ENCODE measurements around the gene TOMM7. TPM values are rescaled to one million over a fixed set of nuclear protein-coding genes. Genes with fewer than 3 reads are reported as not detected.
A peak's percentile ranks its signal among the peaks of the same experiment; 100 is the strongest.

Gene TOMM7
- total RNA-seq, 2 experiments from 2014 or later, result 206 to 240 TPM

GRCh38 chr7:22786290-22786932, 36.2 kb downstream of the TOMM7 start:
- no peak overlapping the region for H3K4me3 Mint-ChIP-seq
- no peaks in the 10 kb centered on the region for H3K27me3 Mint-ChIP-seq
- ATAC-seq (no peak), DNase-seq (no peak)
- TF ChIP-seq CTCF (IDR thresholded peaks at IDR 0.05), result no peak
- ChIA-PET CTCF (interaction anchor here (0.8 to 6.5 kb wide), 4 partner anchors 59 to 269 kb away, joined by 4 to 103 read pairs (median 8); no protein-coding TSS in a partner anchor), POLR2A (no interaction called here)
- no peaks in the 10 kb centered on the region for H3K4me1 Mint-ChIP-seq (ENCODE audit: low read depth)
- H3K36me3 Mint-ChIP-seq (ENCODE audit: low read depth), result no peaks in the 10 kb centered on the region
- intact Hi-C loops (cut with micrococcal nuclease), result no loop called here
- no peaks in the 10 kb centered on the region for H3K9me3 Mint-ChIP-seq
- H3K27ac Mint-ChIP-seq, result no peak overlapping the region

- Mint-ChIP-seq H3K36me3 (ENCODE audit: low read depth) (no peaks in the 10 kb centered on the region), H3K4me3 (no peak overlapping the region), H3K27me3 (no peaks in the 10 kb centered on the region), H3K4me1 (ENCODE audit: low read depth) (no peaks in the 10 kb centered on the region), H3K27ac (no peak overlapping the region), H3K9me3 (no peaks in the 10 kb centered on the region)
- ChIA-PET CTCF (interaction anchor here (0.7 to 6.5 kb wide), 5 partner anchors 58 to 271 kb away, joined by 3 to 103 read pairs (median 12); partner anchors contain the start of gene IL6), POLR2A (interaction anchor here (0.6 kb wide), 1 partner anchor 58 kb away, joined by 4 read pairs; the partner anchor contains the start of gene IL6)
- intact Hi-C loops (cut with micrococcal nuclease), result loop anchor here (5.0 kb wide), 1 partner anchor 222 kb away; no protein-coding TSS in a partner anchor
- no peak for TF ChIP-seq CTCF (IDR thresholded peaks at IDR 0.05)
- ATAC-seq (no peak), DNase-seq (no peak)
Observed at GRCh38 chr7:22784346-22784745, 38.3 kb downstream of the TOMM7 start.

GRCh38 chr7:22783421-22783820, 39.2 kb downstream of the TOMM7 start:
- POLR2A ChIA-PET, result no interaction called here
- CTCF ChIA-PET, result interaction anchor here (0.7 to 6.5 kb wide), 13 partner anchors 9 to 633 kb away, joined by 3 to 103 read pairs (median 4); partner anchors contain the start of gene IL6
- no peaks in the 10 kb centered on the region for H3K27me3 Mint-ChIP-seq
- H3K27ac Mint-ChIP-seq, result no peak overlapping the region
- H3K36me3 Mint-ChIP-seq (ENCODE audit: low read depth), result no peaks in the 10 kb centered on the region
- intact Hi-C loops (cut with micrococcal nuclease), result loop anchor here (5.0 kb wide), 1 partner anchor 221 kb away; no protein-coding TSS in a partner anchor
- no peaks in the 10 kb centered on the region for H3K9me3 Mint-ChIP-seq
- H3K4me3 Mint-ChIP-seq, result no peak overlapping the region
- no peak for TF ChIP-seq CTCF (IDR thresholded peaks at IDR 0.05)
- no peaks in the 10 kb centered on the region for H3K4me1 Mint-ChIP-seq (ENCODE audit: low read depth)
- ATAC-seq (no peak), DNase-seq (no peak)

- POLR2A ChIA-PET, result no interaction called here
Observed at GRCh38 chr7:22782616-22783232, 39.9 kb downstream of the TOMM7 start.

More at GRCh38 chr7:22782616-22783232, 39.9 kb downstream of the TOMM7 start:
- H3K9me3 Mint-ChIP-seq, result no peaks in the 10 kb centered on the region
- CTCF ChIA-PET, result interaction anchor here (0.6 to 6.5 kb wide), 26 partner anchors 8 to 432 kb away, joined by 3 to 103 read pairs (median 4); partner anchors contain the start of gene IL6
- H3K4me3 Mint-ChIP-seq, result no peak overlapping the region
- no peaks in the 10 kb centered on the region for H3K4me1 Mint-ChIP-seq (ENCODE audit: low read depth)
- no peak overlapping the region for H3K27ac Mint-ChIP-seq
- intact Hi-C loops (cut with micrococcal nuclease), result loop anchor here (5.0 kb wide), 1 partner anchor 220 kb away; no protein-coding TSS in a partner anchor
- H3K36me3 Mint-ChIP-seq (ENCODE audit: low read depth), result no peaks in the 10 kb centered on the region
- TF ChIP-seq CTCF (IDR thresholded peaks at IDR 0.05), result peak; percentile 85
- peak; percentile 88 for DNase-seq
- peaks cover 2% of the 10 kb centered on the region for H3K27me3 Mint-ChIP-seq
- ATAC-seq, result peak; percentile 84
